ENCODE data around the gene MAG. TPM values are rescaled to one million over a fixed set of nuclear protein-coding genes. Genes with fewer than 3 reads are reported as not detected.

The MAG gene
- total and polyA plus RNA-seq, 9 of the 15 experiments (the other 6 are each of a cell fraction or from before 2014, with no cell fraction given), result 0.11 to 10.0 (median 1.6) TPM

DNA sequence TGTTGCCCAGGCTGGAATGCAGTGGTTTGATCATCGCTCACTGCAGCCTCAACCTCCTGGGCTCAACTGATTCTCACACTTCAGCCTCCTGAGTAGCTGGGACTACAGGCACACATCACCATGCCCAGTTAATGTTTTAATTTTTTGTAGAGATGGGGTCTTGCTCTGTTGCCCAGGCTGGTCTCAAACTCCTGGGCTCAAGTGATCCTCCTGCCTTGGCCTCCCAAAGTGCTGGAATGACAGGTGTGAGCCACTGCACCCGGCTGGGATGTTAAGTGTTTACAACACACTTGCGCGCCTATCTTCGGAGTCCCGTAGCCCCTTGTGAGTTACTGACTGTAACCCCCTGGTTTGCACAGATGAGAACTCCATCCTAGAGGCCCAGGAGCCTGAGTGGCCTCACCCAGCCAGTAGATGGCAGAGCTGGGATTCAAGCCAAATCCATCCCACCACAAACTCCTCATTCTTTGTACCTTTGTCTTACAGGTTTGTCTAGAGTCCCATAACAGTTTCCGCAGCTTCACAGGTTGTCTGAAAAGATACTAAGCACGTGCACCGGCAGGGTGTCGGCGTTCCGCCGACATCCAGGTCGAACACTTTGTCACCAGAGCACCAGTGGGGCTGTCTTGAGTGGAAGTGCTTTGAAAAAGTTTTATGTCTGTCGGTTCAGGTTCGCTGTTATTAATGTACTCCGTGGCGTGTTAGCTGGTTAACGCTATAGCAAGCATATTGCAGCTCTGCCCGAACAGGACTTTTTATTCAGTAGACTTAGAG lies 14.7 kb downstream of the MAG start (continued):
- TF ChIP-seq ZNF280B (CRISPR knock-in tag; IDR thresholded peaks at IDR 0.05) (no peak), LARP7 (IDR thresholded peaks at IDR 0.05) (no peak), CREB3L1 (IDR thresholded peaks at IDR 0.05; ENCODE audit: borderline replicate concordance, low read depth) (no peak), ZBTB1 (CRISPR knock-in tag; IDR thresholded peaks at IDR 0.05; ENCODE audit: borderline replicate concordance, low read depth) (no peak), CHD1 (IDR thresholded peaks at IDR 0.05; ENCODE audit: low read length) (no peak), GTF2B (IDR thresholded peaks at IDR 0.05; ENCODE audit: extremely low read depth, insufficient read length) (no peak), RNF2 (IDR thresholded peaks at IDR 0.05) (no peak), KDM1A (IDR thresholded peaks at IDR 0.05) (peak; percentile 65 to 87), HIVEP1 (CRISPR knock-in tag; IDR thresholded peaks at IDR 0.05) (no peak), JUND (IDR thresholded peaks at IDR 0.05; ENCODE audit: borderline replicate concordance, low read depth, low read length) (no peak), JUND (tag; IDR thresholded peaks at IDR 0.05; ENCODE audit: borderline replicate concordance, low read depth, low read length) (no peak), RBM17 (IDR thresholded peaks at IDR 0.05; ENCODE audit: borderline replicate concordance, low read depth, low read length) (no peak), ZNF184 (CRISPR knock-in tag; IDR thresholded peaks at IDR 0.05) (no peak), KLF16 (IDR thresholded peaks at IDR 0.05) (no peak), U2AF1 (optimal IDR thresholded peaks at IDR 0.05; ENCODE audit: low read depth, low read length) (no peak), E2F6 (IDR thresholded peaks at IDR 0.05; ENCODE audit: borderline replicate concordance in 1 of 2, extremely low read depth in 1 of 2, insufficient read depth in 1 of 2, insufficient read length in 1 of 2, low read depth in 1 of 2, low read length in 1 of 2, poor library complexity in 1 of 2, severe bottlenecking in 1 of 2) (peak; percentile 19 to 68), MAFK (IDR thresholded peaks at IDR 0.05; ENCODE audit: low read length) (no peak), SAFB (IDR thresholded peaks at IDR 0.05; ENCODE audit: borderline replicate concordance, low read depth, low read length) (no peak), THRAP3 (IDR thresholded peaks at IDR 0.05; ENCODE audit: borderline replicate concordance) (0 out of 2 replicates have a peak, but pooled peaks have one; percentile 57), HNRNPH1 (optimal IDR thresholded peaks at IDR 0.05; ENCODE audit: low read depth, low read length) (no peak), EP400 (IDR thresholded peaks at IDR 0.05) (no peak)
- TF ChIP-seq, protein P1, sequence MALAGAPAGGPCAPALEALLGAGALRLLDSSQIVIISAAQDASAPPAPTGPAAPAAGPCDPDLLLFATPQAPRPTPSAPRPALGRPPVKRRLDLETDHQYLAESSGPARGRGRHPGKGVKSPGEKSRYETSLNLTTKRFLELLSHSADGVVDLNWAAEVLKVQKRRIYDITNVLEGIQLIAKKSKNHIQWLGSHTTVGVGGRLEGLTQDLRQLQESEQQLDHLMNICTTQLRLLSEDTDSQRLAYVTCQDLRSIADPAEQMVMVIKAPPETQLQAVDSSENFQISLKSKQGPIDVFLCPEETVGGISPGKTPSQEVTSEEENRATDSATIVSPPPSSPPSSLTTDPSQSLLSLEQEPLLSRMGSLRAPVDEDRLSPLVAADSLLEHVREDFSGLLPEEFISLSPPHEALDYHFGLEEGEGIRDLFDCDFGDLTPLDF (CRISPR knock-in tag; IDR thresholded peaks at IDR 0.05), result no peak
- TF ChIP-seq, protein P2, sequence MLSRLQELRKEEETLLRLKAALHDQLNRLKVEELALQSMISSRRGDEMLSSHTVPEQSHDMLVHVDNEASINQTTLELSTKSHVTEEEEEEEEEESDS (CRISPR knock-in tag; IDR thresholded peaks at IDR 0.05), result no peak

All from K562 (cell line).